OCI-LY3 (cell line): ENCODE measurements around the gene ESYT2.

Experiments
- EZH2phosphoT487 ChIP-seq: fragments of 200-600 bp; shearing (Covaris generic); IDR thresholded peaks from 2 replicates; pipeline ENCODE4 v1.6.1; 2018; ENCODE audit warnings: antibody characterized with exemption, mixed run types, low read depth
- TF ChIP-seq, protein P1 (sequence below): fragments of 200-600, 300-600 bp; sonication (generic); IDR thresholded peaks from 2 replicates; pipeline ENCODE4 v1.5.1; 2014; ENCODE audit warnings: antibody characterized with exemption, low read length, low read depth

DNA sequence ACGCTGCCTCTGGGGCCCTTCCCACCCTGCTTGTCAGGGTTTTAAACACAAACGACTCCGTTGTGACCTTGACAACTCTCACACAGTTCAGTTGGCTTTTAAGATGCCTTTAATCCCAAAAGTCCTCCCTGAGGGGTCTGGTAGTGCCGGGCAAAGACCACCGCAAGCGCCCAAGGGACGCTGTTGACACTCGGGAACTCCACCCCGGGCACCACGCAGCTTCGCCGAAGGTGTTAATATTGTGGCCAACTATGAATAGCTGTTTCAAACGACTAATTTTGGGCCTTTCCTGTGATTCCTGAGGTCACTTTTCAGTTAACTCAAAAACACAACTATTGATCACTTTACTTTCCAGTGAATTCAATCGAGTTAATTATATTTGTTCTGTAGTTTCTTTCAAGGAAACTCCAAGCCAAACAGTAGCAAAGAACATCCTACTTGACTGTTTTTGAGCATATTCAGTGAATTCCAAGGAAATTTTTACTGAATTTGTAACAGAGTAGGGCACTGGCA is 958 bp upstream of the ESYT2 start:
- TF ChIP-seq, protein P1, sequence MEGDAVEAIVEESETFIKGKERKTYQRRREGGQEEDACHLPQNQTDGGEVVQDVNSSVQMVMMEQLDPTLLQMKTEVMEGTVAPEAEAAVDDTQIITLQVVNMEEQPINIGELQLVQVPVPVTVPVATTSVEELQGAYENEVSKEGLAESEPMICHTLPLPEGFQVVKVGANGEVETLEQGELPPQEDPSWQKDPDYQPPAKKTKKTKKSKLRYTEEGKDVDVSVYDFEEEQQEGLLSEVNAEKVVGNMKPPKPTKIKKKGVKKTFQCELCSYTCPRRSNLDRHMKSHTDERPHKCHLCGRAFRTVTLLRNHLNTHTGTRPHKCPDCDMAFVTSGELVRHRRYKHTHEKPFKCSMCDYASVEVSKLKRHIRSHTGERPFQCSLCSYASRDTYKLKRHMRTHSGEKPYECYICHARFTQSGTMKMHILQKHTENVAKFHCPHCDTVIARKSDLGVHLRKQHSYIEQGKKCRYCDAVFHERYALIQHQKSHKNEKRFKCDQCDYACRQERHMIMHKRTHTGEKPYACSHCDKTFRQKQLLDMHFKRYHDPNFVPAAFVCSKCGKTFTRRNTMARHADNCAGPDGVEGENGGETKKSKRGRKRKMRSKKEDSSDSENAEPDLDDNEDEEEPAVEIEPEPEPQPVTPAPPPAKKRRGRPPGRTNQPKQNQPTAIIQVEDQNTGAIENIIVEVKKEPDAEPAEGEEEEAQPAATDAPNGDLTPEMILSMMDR: no peak
- TF ChIP-seq EZH2phosphoT487: no peak
